Endothelial cell of umbilical vein (primary cell): ENCODE results near the gene EPHB6. TPM values are rescaled to one million over a fixed set of nuclear protein-coding genes. Genes with fewer than 3 reads are reported as not detected.

Source experiments
- BruUV-seq: library from RNA; stranded (reverse); fragments of 400-500 nt; replicated peaks from 2 replicates; lab custom pipeline; 2021; lab: Mats Ljungman, UMichigan
- CTCF ChIA-PET: fragments of 300-600, 350-600 bp; sonication (Branson Sonifier 250); formaldehyde crosslinking; loops from one replicate; lab custom pipeline; 2021; ENCODE audit warnings: antibody characterized with exemption, inconsistent platforms; lab: Charles Lee
- POLR2A ChIA-PET: fragments of 300-600, 350-600 bp; sonication (Branson Sonifier 250); formaldehyde crosslinking; loops from one replicate; lab custom pipeline; 2021; ENCODE audit warnings: antibody characterized with exemption, inconsistent platforms; lab: Charles Lee
- DNase-seq: peaks from one replicate; pipeline ENCODE4 v3.0.0-alpha.2; 2011; ENCODE audit warnings: low read depth, low spot score
- FAIRE-seq: peaks from 2 replicates; lab custom pipeline; 2011; peaks lifted over from hg19 to GRCh38; lab: Jason Lieb, UNC
- H2AFZ ChIP-seq: 2 replicates; pipeline ENCODE4 v1.6.0; 2012; ENCODE audit warnings: low read depth, low read length, control low read depth, inconsistent platforms
- H3K27ac ChIP-seq: 2 replicates; pipeline ENCODE4 v1.5.1; 2011; ENCODE audit warnings: low read depth, mild to moderate bottlenecking, control low read depth, low read length, moderate library complexity; ENCODE audit not compliant: insufficient read depth
- H3K27me3 ChIP-seq, 2 experiments: 2 replicates each; pipeline versions ENCODE4 v1.6.0 to v1.6.1; 2011; ENCODE audit warnings: low read length in 2 of 2, mixed read lengths in 1 of 2; ENCODE audit not compliant: control insufficient read depth in 2 of 2, insufficient read depth in 2 of 2
- H3K36me3 ChIP-seq, 2 experiments: 2 replicates in 1 of 2; 3 replicates in 1 of 2; pipeline ENCODE4 v1.5.1; 2011; ENCODE audit warnings: low read length in 2 of 2, mild to moderate bottlenecking in 1 of 2, moderate library complexity in 1 of 2; ENCODE audit not compliant: control insufficient read depth in 2 of 2, insufficient read depth in 2 of 2; ENCODE audit errors: extremely low read depth in 1 of 2
- H3K4me1 ChIP-seq: 3 replicates; pipeline ENCODE4 v1.5.1; 2011; ENCODE audit warnings: mild to moderate bottlenecking, low read length; ENCODE audit not compliant: control insufficient read depth, insufficient read depth; ENCODE audit errors: extremely low read depth
- H3K4me2 ChIP-seq: 2 replicates; pipeline ENCODE4 v1.6.1; 2011; ENCODE audit warnings: low read length, control low read depth, mixed read lengths; ENCODE audit not compliant: insufficient read depth
- H3K4me3 ChIP-seq, 3 experiments: fragments of 200-600 bp in 1 of 3; sonication (generic), shearing (Covaris generic) in 1 of 3; replicated peaks in 1 of 3; 2 replicates each; pipeline ENCODE4 v1.5.1; 2011 to 2016; ENCODE audit warnings: control low read depth in 3 of 3, low read length in 3 of 3, mild to moderate bottlenecking in 2 of 3, inconsistent platforms in 1 of 3, low read depth in 1 of 3, moderate library complexity in 1 of 3; ENCODE audit not compliant: insufficient read depth in 1 of 3
- H3K79me2 ChIP-seq: 2 replicates; pipeline ENCODE4 v1.6.0; 2012; ENCODE audit warnings: low read length, inconsistent platforms; ENCODE audit not compliant: control insufficient read depth, insufficient read depth
- H3K9ac ChIP-seq: replicated peaks from 2 replicates; pipeline ENCODE3; 2011; ENCODE audit warnings: low read length, control low read depth; ENCODE audit not compliant: insufficient read depth; ENCODE audit errors: extremely low read depth
- H3K9me1 ChIP-seq: replicated peaks from 3 replicates; pipeline ENCODE4 v1.6.0; 2011; ENCODE audit warnings: mild to moderate bottlenecking, low read length; ENCODE audit not compliant: control insufficient read depth, insufficient read depth; ENCODE audit errors: extremely low read depth
- H3K9me3 ChIP-seq: replicated peaks from 2 replicates; pipeline ENCODE4 v1.5.1; 2012; ENCODE audit warnings: low read length, inconsistent platforms; ENCODE audit not compliant: control insufficient read depth, insufficient read depth
- H4K20me1 ChIP-seq: replicated peaks from 2 replicates; pipeline ENCODE3; 2011; ENCODE audit warnings: mild to moderate bottlenecking, low read length; ENCODE audit not compliant: control insufficient read depth, insufficient read depth; ENCODE audit errors: extremely low read depth
- CTCF ChIP-seq, 2 donors: IDR thresholded peaks; 1 replicate in 1 of 2; 2 replicates in 1 of 2; pipeline ENCODE4 v1.5.1; 2011; ENCODE audit warnings: low read length in 2 of 2, mild to moderate bottlenecking in 2 of 2, moderate library complexity in 2 of 2, control low read depth in 1 of 2, inconsistent platforms in 1 of 2, low read depth in 1 of 2; ENCODE audit not compliant: insufficient read depth in 1 of 2; ENCODE audit errors: extremely low read depth in 1 of 2
- FOS ChIP-seq: IDR thresholded peaks from 2 replicates; pipeline ENCODE4 v1.6.1; 2011; ENCODE audit warnings: mild to moderate bottlenecking, low read length, moderate library complexity, borderline replicate concordance; ENCODE audit not compliant: insufficient read depth
- GATA2 ChIP-seq: IDR thresholded peaks from 2 replicates; pipeline ENCODE4 v1.7.0; 2011; ENCODE audit warnings: low read depth, mild to moderate bottlenecking, moderate library complexity, mixed read lengths, low read length; ENCODE audit not compliant: insufficient read length, insufficient read depth
- MAX ChIP-seq: IDR thresholded peaks from 2 replicates; pipeline ENCODE4 v1.6.1; 2011; ENCODE audit not compliant: insufficient read depth, insufficient read length
- POLR2AphosphoS5 ChIP-seq: IDR thresholded peaks from 2 replicates; pipeline ENCODE4 v1.6.1; 2012; ENCODE audit warnings: low read depth, mild to moderate bottlenecking, control low read depth, low read length, moderate library complexity; ENCODE audit not compliant: insufficient read depth
- dilution Hi-C: fragments of 300-500 bp; cut with MboI; formaldehyde crosslinking; loops from one replicate; pipeline ENCODE4 v1.15.0; 2019; ENCODE audit warnings: low sequenced_read_pairs; ENCODE audit not compliant: extremely low pct_ligation_motif_present
- intact Hi-C: fragments of 100-400 bp; cut with micrococcal nuclease; formaldehyde crosslinking; loops from one replicate; pipeline ENCODE4 v1.10.0; 2022
- polyA plus RNA-seq, 4 experiments: library from polyadenylated mRNA; depleted of rRNA in 3 of 4; stranded (reverse) in 3 of 4; unstranded in 1 of 4; fragments of >200 nt; gene quantifications; 2 replicates each; pipeline versions ENCODE4 v1.2.1 to v1.2.3, GENCODE V29; 2011 to 2012; ENCODE audit warnings: missing spikeins in 1 of 4
- total RNA-seq: library from RNA; stranded (reverse); gene quantifications from 2 replicates; pipeline ENCODE4 v1.2.3, GENCODE V29; 2021

EPHB6 gene
- total and polyA plus RNA-seq, 2 donors (not counting 3 experiments of a cell fraction or from before 2014, with no cell fraction given), result 0.86 to 2.9 TPM

GRCh38 chr7:142870566-142871259 lies 15.8 kb downstream of the EPHB6 start:
- Histone ChIP-seq H2AFZ (no peak overlapping the region), H3K79me2 (no peaks in the 10 kb centered on the region), H3K9me3 (no peaks in the 10 kb centered on the region), H4K20me1 (no peaks in the 10 kb centered on the region), H3K9me1 (no peaks in the 10 kb centered on the region), H3K27ac (no peak overlapping the region), H3K4me2 (no peak overlapping the region), H3K9ac (no peak overlapping the region), H3K4me1 (no peaks in the 10 kb centered on the region), H3K4me3 (no peak overlapping the region), H3K36me3 (no peaks in the 10 kb centered on the region), H3K27me3 (no peaks in the 10 kb centered on the region)
- FAIRE-seq, result no peak
- intact Hi-C loops (no loop called here), dilution Hi-C loops (no loop called here)
- no peak for DNase-seq
- TF ChIP-seq FOS (no peak), GATA2 (no peak), CTCF (IDR thresholded peaks at IDR 0.05; ENCODE audit: extremely low read depth in 1 of 2, insufficient read depth in 1 of 2, low read depth in 1 of 2, low read length in 2 of 2) (no peak), MAX (no peak), POLR2AphosphoS5 (no peak)
- POLR2A ChIA-PET, result interaction anchor here (0.6 kb wide), 1 partner anchor 566 kb away, joined by 4 read pairs; no protein-coding TSS in a partner anchor
- BruUV-seq, result no TSS peak
- CTCF ChIA-PET, result interaction anchor here (1.1 to 4.0 kb wide), 6 partner anchors 8 to 345 kb away, joined by 3 to 27 read pairs (median 4); no protein-coding TSS in a partner anchor
